ENCODE results near the gene ST13. TPM values are rescaled to one million over a fixed set of nuclear protein-coding genes. Genes with fewer than 3 reads are reported as not detected.

ST13 gene
- total and polyA plus RNA-seq, 9 of the 15 experiments (the other 6 are each of a cell fraction or from before 2014, with no cell fraction given) = 53.6 to 311 (median 195) TPM

DNA sequence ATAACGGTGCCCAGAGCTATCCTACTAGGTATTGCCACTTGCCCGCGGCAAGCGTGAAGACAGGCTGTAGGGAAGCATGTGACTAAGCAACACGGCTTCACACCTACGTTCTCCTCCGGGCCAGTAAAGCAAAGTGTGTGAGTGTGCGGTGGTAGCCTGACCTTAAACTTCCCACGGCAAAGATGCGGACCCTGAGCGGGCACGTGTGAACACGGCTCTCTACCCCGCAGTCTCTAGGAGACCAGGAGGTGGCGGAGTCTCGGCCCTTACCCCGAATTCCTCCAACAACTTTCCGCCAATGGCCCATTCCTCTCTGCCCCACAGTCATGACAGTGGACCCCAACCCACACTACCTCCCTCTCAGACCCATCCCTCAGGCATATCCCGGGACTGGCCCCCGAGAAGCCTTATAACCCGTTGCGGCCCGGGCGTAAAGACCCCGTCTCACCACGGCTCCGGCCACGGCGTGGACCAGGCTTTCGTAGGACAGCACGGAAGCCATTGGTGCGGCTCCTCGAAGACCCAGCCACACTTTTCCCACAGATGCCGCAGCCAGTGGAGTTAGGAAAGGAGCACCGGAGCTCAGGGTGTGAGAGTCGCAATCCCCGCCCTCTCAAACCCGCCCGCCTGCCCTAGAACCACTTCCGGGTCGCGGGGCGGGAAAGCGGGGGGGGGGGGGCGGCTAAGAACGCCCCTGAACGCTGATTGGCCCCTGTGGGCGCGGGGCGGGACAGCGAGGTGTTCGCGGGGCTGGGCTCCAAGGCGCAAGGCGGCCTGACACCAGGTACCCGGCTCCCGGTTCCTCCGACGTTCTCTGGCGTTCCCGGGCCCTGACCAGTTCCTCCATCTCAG is 37.5 kb downstream of the ST13 start, which contains the start of gene SLC25A17 (continued):
- TF ChIP-seq GABPA (tag; conservative IDR thresholded peaks at IDR 0.05; ENCODE audit: low read depth) = peak; percentile 96
- TF ChIP-seq RFX1 (IDR thresholded peaks at IDR 0.05) = peak; percentile 70
- 0 out of 2 replicates have a peak, but pooled peaks have one; percentile 20 for TF ChIP-seq TAF7 (tag; IDR thresholded peaks at IDR 0.05)
- peak; percentile 62; the same call in 1 of the 2 replicates for TF ChIP-seq MYC (IDR thresholded peaks at IDR 0.05; ENCODE audit: low read depth, low read length)
- peak; percentile 60; the same call in 1 of the 2 replicates for TF ChIP-seq MYC (CRISPR knock-in tag; IDR thresholded peaks at IDR 0.05; ENCODE audit: borderline replicate concordance, low read depth)
- TF ChIP-seq RNF2 (IDR thresholded peaks at IDR 0.05) = 0 out of 2 replicates have a peak, but pooled peaks have one; percentile 17
- TF ChIP-seq POLR3A (IDR thresholded peaks at IDR 0.05; ENCODE audit: borderline replicate concordance, extremely low read depth, insufficient read depth, insufficient read length) = no peak
- 0 out of 2 replicates have a peak, but pooled peaks have one; percentile 14 for TF ChIP-seq FOSL1 (tag; conservative IDR thresholded peaks at IDR 0.05)
- TF ChIP-seq, protein P1, sequence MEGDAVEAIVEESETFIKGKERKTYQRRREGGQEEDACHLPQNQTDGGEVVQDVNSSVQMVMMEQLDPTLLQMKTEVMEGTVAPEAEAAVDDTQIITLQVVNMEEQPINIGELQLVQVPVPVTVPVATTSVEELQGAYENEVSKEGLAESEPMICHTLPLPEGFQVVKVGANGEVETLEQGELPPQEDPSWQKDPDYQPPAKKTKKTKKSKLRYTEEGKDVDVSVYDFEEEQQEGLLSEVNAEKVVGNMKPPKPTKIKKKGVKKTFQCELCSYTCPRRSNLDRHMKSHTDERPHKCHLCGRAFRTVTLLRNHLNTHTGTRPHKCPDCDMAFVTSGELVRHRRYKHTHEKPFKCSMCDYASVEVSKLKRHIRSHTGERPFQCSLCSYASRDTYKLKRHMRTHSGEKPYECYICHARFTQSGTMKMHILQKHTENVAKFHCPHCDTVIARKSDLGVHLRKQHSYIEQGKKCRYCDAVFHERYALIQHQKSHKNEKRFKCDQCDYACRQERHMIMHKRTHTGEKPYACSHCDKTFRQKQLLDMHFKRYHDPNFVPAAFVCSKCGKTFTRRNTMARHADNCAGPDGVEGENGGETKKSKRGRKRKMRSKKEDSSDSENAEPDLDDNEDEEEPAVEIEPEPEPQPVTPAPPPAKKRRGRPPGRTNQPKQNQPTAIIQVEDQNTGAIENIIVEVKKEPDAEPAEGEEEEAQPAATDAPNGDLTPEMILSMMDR (IDR thresholded peaks at IDR 0.05 in 2 of 3, conservative IDR thresholded peaks at IDR 0.05 in 1 of 3; ENCODE audit: insufficient read depth in 2 of 3, low read depth in 1 of 3, low read length in 3 of 3) = peak in 1 of 3 experiments; percentile 39; a peak in 2 of 6 replicates
- TF ChIP-seq, protein P2, sequence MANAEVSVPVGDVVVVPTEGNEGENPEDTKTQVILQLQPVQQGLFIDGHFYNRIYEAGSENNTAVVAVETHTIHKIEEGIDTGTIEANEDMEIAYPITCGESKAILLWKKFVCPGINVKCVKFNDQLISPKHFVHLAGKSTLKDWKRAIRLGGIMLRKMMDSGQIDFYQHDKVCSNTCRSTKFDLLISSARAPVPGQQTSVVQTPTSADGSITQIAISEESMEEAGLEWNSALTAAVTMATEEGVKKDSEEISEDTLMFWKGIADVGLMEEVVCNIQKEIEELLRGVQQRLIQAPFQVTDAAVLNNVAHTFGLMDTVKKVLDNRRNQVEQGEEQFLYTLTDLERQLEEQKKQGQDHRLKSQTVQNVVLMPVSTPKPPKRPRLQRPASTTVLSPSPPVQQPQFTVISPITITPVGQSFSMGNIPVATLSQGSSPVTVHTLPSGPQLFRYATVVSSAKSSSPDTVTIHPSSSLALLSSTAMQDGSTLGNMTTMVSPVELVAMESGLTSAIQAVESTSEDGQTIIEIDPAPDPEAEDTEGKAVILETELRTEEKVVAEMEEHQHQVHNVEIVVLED (CRISPR knock-in tag; IDR thresholded peaks at IDR 0.05) = no peak
- TF ChIP-seq, protein P3, sequence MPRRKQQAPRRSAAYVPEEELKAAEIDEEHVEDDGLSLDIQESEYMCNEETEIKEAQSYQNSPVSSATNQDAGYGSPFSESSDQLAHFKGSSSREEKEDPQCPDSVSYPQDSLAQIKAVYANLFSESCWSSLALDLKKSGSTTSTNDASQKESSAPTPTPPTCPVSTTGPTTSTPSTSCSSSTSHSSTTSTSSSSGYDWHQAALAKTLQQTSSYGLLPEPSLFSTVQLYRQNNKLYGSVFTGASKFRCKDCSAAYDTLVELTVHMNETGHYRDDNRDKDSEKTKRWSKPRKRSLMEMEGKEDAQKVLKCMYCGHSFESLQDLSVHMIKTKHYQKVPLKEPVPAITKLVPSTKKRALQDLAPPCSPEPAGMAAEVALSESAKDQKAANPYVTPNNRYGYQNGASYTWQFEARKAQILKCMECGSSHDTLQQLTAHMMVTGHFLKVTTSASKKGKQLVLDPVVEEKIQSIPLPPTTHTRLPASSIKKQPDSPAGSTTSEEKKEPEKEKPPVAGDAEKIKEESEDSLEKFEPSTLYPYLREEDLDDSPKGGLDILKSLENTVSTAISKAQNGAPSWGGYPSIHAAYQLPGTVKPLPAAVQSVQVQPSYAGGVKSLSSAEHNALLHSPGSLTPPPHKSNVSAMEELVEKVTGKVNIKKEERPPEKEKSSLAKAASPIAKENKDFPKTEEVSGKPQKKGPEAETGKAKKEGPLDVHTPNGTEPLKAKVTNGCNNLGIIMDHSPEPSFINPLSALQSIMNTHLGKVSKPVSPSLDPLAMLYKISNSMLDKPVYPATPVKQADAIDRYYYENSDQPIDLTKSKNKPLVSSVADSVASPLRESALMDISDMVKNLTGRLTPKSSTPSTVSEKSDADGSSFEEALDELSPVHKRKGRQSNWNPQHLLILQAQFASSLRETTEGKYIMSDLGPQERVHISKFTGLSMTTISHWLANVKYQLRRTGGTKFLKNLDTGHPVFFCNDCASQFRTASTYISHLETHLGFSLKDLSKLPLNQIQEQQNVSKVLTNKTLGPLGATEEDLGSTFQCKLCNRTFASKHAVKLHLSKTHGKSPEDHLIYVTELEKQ (CRISPR knock-in tag; IDR thresholded peaks at IDR 0.05) = no peak
- no peak for TF ChIP-seq JUNB (CRISPR knock-in tag; conservative IDR thresholded peaks at IDR 0.05)
- TF ChIP-seq ZNF316 (IDR thresholded peaks at IDR 0.05) = 0 out of 2 replicates have a peak, but pooled peaks have one; percentile 7
- peak; percentile 73 for TF ChIP-seq USF1 (CRISPR knock-in tag; IDR thresholded peaks at IDR 0.05)
- peak; percentile 88 for TF ChIP-seq MAX (CRISPR knock-in tag; IDR thresholded peaks at IDR 0.05)
- 0 out of 2 replicates have a peak, but pooled peaks have one; percentile 47 for TF ChIP-seq HDAC2 (IDR thresholded peaks at IDR 0.05)
- peak in 1 of 2 experiments; percentile 33; a peak in 1 of 4 replicates for TF ChIP-seq TEAD1 (CRISPR knock-in tag; IDR thresholded peaks at IDR 0.05)
- peak; percentile 16 for TF ChIP-seq CCNT2 (IDR thresholded peaks at IDR 0.05; ENCODE audit: borderline replicate concordance, extremely low read depth, insufficient read length, low read depth, low read length)

All from K562 (cell line).